Skin of body (tissue), 2 donors: ENCODE results near the gene TXNL4B. TPM values are rescaled to one million over a fixed set of nuclear protein-coding genes. Genes with fewer than 3 reads are reported as not detected.
"Not testable (repeated sequence)": the region's sequence is repeated elsewhere in the genome, so short reads cannot be mapped to it uniquely, and the experiment has no call there.

Experiments
- DNase-seq: peaks from one replicate; lab custom pipeline; 2025; lab: John Stamatoyannopoulos, UW
- total RNA-seq: library from RNA; depleted of rRNA; stranded (reverse); fragments of >200 nt; gene quantifications from one replicate; pipeline ENCODE4 v1.2.3, GENCODE V29; 2014

The TXNL4B gene
- total RNA-seq, 1 donor from 2014 or later, result 9.3 TPM

- DNase-seq, result no peak
Observed at GRCh38 chr16:72073560-72074230, 19.7 kb downstream of the TXNL4B start.

- DNase-seq, result no peak
Observed at GRCh38 chr16:72072514-72073342, 20.7 kb downstream of the TXNL4B start.

GRCh38 chr16:72068930-72069329, 24.5 kb downstream of the TXNL4B start:
- DNase-seq, result no peak

- no peak for DNase-seq
Observed at GRCh38 chr16:72066747-72067146, 26.7 kb downstream of the TXNL4B start.

GRCh38 chr16:72064361-72064894, 29.0 kb downstream of the TXNL4B start:
- DNase-seq, result no peak

GRCh38 chr16:72061564-72061963, 31.9 kb downstream of the TXNL4B start:
- DNase-seq, result no peak

- DNase-seq, result no peak
Observed at GRCh38 chr16:72060405-72060804, 33.0 kb downstream of the TXNL4B start.

- DNase-seq, result not testable (repeated sequence)
Observed at GRCh38 chr16:72059060-72059459, 34.4 kb downstream of the TXNL4B start.

- DNase-seq, result not testable (repeated sequence)
Observed at GRCh38 chr16:72057313-72057712, 36.1 kb downstream of the TXNL4B start.

- DNase-seq, result no peak
Observed at GRCh38 chr16:72055911-72056310, 37.5 kb downstream of the TXNL4B start.

- DNase-seq, result not testable (repeated sequence)
Observed at GRCh38 chr16:72054254-72054847, 39.1 kb downstream of the TXNL4B start, which contains the start of gene HP. Gene HP, plus strand, starts transcription at chr16:72054505. Its CDS starts 148 bp downstream, at chr16:72054653.

GRCh38 chr16:72051818-72052217, 41.6 kb downstream of the TXNL4B start:
- no peak for DNase-seq

- DNase-seq, result no peak
Observed at GRCh38 chr16:72050769-72051464, 42.5 kb downstream of the TXNL4B start.

- DNase-seq, result no peak
Observed at GRCh38 chr16:72049110-72049509, 44.3 kb downstream of the TXNL4B start.

GRCh38 chr16:72044825-72045359, 48.5 kb downstream of the TXNL4B start:
- no peak for DNase-seq

GRCh38 chr16:72044296-72044695, 49.1 kb downstream of the TXNL4B start:
- DNase-seq, result no peak

GRCh38 chr16:72043539-72043938, 49.9 kb downstream of the TXNL4B start:
- DNase-seq, result no peak

GRCh38 chr16:72043058-72043457, 50.4 kb downstream of the TXNL4B start:
- DNase-seq, result no peak

- no peak for DNase-seq
Observed at GRCh38 chr16:72042157-72042660, 51.2 kb downstream of the TXNL4B start.

- no peak for DNase-seq
Observed at GRCh38 chr16:72036098-72036497, 57.3 kb downstream of the TXNL4B start.
